GM18498 (cell line): ENCODE data around the gene HOMER2.
"Not testable (repeated sequence)": the region's sequence is repeated elsewhere in the genome, so short reads cannot be mapped to it uniquely, and the experiment has no call there.

Experiments
- ATAC-seq: cut with Tn5 transposase; IDR thresholded peaks from one replicate; pipeline ENCODE4 v1.9.1; 2021; ENCODE audit warnings: mild to moderate bottlenecking, moderate library complexity; ENCODE audit not compliant: unreplicated experiment

The HOMER2 gene

GRCh38 chr15:82900511-82901060, 51.9 kb downstream of the HOMER2 start:
- ATAC-seq = no peak

DNA sequence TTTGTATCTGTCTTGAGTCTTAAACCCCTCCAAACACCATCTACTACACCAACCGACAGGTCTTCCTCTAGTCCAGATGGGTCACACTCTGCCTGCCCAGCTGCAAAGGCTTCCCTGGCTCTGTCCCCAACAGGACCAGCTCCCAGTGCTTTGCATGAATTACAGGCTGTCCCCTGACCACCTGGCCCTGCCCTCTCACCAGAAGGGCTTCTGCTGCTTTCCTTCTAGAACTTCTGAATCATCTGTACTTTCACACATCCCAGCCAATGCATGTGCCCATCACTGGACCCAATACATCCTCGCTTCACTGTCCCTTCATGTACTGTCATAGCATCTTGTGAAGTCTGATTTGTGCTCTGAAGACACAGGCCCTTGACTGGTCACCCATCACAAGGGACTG, 53.6 kb downstream of the HOMER2 start:
- ATAC-seq = no peak

GRCh38 chr15:82895983-82896382, 56.5 kb downstream of the HOMER2 start:
- no peak for ATAC-seq

DNA sequence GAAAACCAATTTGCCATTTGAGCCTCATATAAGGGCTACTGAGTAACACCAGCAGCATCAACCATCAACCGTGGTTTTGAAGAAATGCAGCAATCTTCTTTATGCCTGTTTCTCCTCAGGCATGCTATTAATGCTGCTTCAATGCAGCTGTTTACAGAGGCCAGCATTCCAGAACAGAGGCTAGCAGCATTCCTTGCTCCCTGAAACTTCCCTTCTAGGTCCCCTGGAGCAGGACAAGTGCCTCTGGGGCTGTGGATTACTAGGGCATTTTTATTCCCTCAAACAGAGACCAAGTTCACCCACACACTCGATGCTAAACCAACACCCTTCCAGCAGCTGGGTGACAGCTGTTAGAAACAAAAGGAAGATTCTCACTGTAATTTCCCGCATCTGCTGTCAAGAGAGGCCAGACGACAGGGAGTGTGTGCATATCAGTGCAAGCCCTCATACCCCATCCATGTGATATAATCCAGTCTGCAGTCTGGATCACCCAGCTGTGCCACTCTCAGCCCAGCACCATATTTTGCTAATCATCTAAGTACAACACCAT, 57.5 kb downstream of the HOMER2 start:
- no peak for ATAC-seq

DNA sequence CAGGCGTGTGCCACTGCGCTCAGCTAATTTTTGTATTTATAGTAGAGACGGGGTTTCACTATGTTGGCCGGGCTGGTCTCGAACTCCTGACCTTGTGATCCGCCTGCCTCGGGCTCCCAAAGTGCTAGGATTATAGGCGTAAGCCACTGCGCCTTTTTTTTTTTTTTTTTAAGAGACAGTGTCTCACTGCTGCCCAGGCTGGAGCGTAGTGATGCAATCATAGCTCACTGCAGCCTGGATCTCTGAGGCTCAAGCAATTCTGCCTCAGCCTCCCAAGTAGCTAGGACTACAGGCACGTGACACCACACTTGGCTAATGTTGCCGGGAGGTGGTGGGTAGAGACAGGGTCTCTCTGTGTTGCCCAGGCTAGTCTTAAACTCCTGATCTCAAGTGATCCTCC, 59.0 kb downstream of the HOMER2 start:
- ATAC-seq = not testable (repeated sequence)

GRCh38 chr15:82892573-82892972, 59.9 kb downstream of the HOMER2 start:
- no peak for ATAC-seq

DNA sequence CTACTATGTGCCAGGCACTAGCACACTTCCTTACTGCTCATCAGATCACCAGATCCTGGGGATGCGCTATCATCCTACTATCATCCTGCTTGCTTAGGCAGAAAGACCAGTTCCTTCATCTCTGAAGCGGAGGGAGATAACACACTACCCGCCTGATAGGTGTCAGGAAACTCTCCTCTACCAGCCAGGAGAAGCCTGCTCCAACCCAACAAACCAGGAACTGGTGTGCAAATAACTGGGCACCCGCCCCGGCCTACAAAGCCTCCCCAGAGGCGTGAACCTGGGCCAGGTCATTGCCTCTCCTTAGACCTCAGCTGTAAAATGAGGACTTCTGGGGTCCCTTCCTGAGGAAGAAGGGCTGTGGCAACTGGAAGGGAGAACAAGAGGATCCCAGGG, 61.5 kb downstream of the HOMER2 start:
- no peak for ATAC-seq

DNA sequence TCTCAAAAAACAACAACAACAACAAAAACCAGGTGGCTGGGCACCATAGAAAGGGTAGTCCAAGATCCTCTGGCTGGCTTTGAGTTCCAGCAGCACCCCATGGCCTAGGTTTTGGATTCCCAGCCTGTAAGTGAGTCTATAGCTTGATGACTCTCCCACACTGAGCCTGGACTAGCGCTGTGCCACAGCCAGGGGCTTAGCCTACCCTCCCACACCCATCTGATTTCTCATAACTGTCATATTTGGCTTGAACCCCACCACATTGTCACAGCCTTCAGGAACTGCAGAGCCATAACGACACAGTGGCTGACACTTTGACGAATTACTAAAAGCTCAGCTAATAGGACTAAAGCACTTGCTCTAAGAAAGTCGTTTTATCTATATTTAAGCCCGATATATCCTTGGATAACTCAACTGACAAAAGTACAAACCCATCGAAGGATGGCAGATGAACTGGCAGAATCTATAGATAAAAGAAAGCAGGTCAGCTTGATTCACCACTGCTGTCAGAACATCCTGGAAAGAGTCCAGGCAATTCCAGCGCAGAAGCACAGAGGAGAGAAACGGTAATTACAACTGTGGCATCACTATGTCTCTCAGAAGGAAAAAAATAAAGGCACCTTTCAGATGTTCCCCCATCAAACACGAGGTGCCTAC, 62.1 kb downstream of the HOMER2 start:
- no peak for ATAC-seq

- ATAC-seq = no peak
These were observed 70.1 kb downstream of the HOMER2 start for GRCh38 chr15:82882273-82882928.

GRCh38 chr15:82881747-82882146, 70.8 kb downstream of the HOMER2 start:
- no peak for ATAC-seq

- ATAC-seq = no peak
These were observed 71.8 kb downstream of the HOMER2 start for GRCh38 chr15:82880704-82881103.

- ATAC-seq = no peak
These were observed 74.2 kb downstream of the HOMER2 start for GRCh38 chr15:82878325-82878724.

GRCh38 chr15:82877825-82878224, 74.7 kb downstream of the HOMER2 start:
- no peak for ATAC-seq

DNA sequence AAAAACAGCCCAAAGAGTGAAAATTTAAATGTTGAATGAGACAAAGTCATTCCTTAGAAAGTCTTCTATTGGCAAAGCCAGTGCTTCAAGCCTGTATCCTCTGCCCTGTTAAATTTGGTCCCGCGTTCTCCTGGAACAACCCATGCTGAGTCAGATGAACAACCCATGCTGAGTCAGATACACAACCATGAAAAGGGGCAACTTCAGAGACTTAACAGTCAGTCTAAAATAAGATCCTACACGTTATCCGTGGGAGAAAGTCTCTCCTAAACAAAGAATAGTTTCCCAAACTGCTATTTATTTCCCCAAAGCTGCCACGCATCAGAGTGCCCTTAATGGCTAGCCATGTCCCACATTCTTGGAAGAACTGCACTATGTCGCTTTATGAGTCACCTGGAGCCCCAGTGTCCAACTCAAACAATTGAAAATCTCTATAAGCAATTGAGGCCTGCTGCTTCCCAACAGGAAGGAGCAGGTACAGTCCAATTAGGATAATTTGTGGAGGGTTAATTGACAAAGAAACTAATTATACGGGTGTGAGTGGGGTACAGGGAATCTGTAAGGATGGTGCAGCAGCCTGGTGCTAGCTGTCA, 77.0 kb downstream of the HOMER2 start:
- ATAC-seq = no peak

DNA sequence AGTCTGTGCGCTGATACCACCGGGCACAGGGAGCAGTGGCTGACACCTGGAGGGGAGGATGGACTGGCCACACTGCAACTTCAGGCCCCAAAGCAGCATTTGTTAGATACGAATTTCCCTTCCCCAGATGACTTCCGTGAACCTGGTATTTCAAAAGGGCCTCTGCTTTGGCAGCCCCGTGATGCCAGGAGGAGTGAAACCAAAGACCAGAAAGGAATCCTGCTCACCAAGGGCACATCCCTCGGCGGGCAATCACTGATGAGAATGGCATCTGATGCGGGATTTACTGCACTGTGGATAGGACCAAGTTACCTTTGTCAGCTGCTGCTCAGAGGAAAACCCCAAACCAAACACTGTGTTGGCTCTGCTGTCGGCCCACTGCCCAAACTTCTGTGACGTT, 77.6 kb downstream of the HOMER2 start:
- no peak for ATAC-seq

DNA sequence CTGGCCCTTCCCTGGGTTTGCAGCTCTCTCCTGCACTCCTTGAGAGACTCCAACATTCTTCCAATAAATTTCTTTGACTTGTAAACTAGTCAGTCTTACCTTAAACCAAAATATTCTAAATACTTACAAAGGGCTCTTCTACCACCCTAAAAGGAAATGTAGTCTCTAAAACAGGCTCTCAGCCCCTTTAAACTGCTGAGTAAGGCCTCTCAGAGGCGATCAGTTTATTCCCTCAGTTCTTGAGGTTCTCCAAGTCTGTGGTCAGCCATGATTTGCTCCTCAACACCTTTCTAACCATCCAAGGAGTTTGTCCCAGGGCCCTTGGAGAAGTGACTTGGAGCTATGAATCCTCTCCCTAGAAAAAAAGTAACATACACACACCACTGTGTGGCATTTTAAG, 78.3 kb downstream of the HOMER2 start:
- ATAC-seq = no peak

- ATAC-seq = no peak
These were observed 79.4 kb downstream of the HOMER2 start for GRCh38 chr15:82873000-82873680.

- ATAC-seq = no peak
These were observed 80.6 kb downstream of the HOMER2 start for GRCh38 chr15:82871832-82872484.

DNA sequence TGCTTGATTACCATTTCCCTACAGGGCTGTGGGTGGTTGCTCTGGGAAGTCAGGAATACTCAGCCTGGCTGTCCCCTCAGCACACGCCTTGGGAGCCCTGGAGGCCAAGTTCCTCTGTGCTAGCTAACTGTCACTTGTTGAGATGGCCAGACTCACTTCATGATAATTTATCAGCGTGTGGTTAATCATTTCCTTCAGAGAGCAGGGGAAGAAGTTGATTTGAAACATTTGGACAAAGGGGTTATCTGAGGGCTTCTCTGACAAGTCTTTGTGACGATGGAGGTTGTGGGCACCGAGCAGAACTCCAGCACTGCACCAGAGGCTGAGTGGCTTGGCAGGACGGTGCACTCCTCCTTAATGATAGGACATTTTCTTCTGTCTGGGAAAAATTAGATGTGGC, 81.2 kb downstream of the HOMER2 start:
- ATAC-seq = no peak

GRCh38 chr15:82870727-82871320, 81.7 kb downstream of the HOMER2 start:
- ATAC-seq = no peak
